T-helper 1 cell (primary cell): ENCODE measurements around the gene NATD1.
A peak's percentile ranks its signal among the peaks of the same experiment; 100 is the strongest.
"Not testable (repeated sequence)": the region's sequence is repeated elsewhere in the genome, so short reads cannot be mapped to it uniquely, and the experiment has no call there.

ENCODE experiments used
- DNase-seq, 5 donors: peaks; one replicate each; pipeline ENCODE4 v3.0.0-alpha.2; 2012 to 2020

Gene NATD1

DNA sequence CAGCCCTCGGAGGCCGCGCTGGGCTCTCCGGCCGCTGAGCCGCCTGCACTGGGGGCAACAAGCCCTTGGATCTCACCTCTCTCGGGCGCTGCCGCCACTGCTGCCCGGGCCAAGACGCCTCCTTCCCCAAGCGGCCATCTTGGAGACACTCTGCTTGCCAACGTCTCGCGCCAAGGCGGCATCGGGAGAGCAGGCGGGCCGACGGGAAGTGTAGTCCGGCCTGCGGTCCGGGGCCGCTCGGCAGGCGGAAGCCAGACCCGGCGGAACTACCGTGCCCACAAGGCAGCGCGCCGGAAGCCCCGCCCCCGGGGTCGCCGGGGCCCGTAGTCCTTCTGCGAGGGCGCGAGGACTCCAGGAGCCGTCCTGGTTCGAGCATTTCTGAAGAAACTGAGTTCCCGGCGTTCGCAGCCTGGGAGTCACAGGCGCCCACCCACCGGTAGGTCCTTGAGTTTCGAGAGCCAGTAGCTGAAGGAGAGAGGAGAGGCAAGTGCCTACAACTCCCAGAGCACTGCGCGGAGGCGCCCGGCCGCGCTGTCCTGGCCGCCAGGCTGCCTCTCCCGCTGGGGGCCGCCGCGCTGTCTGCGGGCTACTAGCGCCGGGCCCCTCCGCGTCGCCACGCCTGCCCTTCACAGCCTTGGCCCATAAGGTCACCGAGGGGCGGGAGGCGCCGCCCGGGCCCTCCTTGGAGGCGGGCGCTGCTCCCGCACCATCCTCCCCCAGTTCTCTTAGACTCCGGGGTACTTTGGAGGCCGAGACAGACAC lies 39.0 kb downstream of the NATD1 start, which contains the start of gene TMEM11:
Gene TMEM11, minus strand, starts transcription at position 147 of the 762 bp plus-strand sequence. Its CDS starts 9 bp downstream, at position 138.
- DNase-seq: peak; percentile 90 to 96 (median 92)

DNA sequence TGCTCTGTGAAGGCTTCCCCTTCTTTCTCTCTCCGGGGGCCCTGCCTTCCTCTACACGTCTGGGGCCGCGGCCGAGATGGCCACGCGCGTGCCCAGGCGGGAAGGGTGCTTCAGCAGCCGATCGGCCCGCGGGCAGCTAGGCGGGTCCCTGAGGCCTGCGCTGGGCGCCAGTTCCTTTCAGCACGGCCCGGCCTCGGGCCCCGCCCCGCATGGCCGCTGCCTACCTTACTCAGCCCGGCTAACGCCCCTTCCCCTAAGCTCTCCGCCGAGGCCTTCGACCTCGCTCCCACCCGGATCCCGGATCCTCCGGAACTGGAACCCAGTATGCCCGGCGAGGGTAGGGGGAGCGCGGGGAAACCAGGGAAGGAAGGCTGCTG lies 39.6 kb downstream of the NATD1 start:
- DNase-seq: peak in 3 of 5 donors; percentile 16 to 34 (median 25)

DNA sequence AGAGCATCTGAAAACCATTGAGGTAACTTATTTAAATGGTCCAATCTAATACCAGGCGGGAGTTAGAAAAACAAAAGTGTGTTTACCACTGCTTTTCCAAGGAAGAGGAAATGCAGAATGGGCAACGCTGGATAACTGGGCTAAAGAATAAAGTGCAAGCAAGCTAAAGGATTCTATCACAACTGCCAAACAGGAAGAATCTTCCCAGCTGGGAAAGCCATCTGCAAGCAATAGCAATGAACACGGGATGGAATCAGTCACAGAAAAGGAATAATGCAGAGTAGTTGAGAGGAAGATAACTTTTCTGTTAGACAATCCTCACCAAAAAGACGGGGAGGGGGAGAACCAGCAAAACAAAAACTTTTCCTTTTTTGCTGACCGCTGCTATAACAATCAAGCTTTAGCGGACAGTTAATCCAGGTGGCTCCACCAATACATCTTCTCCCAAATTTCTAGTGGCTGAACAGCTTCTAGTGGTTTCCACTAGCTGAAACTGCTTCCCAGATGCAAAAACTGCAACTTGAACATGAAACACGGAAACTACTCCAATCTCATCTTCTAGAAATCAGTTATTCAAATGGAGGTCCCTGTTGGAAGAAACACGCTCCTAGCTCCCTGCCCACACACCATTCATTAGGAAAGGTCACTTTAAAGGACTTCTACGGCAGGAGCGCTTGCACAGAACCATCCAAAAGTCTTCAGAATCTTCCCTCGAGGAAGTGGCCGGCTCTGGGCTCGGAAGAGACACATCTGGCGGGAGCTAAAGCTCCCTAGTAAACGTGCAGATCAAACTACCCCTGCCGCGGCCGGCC lies 40.2 kb downstream of the NATD1 start:
- no peak for DNase-seq

- no peak for DNase-seq
Observed at GRCh38 chr17:21211825-21212479, 41.3 kb downstream of the NATD1 start.

DNA sequence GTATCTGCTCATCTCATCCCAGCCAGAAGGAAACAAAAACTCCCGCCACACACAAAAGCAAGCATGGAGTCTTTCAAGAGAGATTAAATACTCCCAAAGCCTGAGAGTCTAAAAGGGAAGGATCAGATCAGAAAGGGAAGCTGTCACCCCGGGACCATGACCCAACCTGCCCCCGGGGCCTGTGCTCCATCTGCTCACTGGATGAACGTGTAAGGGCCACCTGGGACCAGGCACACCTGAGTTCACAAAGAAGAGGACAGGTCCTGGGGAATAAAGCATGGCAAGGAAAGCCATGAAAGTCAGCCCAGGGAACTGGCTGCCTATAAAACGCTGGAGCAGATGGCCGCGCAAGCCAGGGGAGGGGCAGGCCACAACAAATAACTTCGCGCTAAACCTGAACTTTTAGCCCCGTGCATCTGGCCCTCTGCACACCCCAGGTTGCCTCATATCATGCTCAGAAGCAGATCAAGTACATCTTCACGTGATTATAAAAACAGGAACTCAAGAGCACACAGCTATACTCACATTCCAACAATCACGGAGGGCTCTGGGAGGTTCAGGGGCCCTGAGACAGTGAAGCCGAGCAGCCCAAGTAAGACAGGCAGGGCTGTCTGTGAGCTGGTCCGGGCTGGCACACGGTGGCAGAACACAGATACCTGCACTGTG lies 42.7 kb downstream of the NATD1 start:
- DNase-seq: no peak

DNA sequence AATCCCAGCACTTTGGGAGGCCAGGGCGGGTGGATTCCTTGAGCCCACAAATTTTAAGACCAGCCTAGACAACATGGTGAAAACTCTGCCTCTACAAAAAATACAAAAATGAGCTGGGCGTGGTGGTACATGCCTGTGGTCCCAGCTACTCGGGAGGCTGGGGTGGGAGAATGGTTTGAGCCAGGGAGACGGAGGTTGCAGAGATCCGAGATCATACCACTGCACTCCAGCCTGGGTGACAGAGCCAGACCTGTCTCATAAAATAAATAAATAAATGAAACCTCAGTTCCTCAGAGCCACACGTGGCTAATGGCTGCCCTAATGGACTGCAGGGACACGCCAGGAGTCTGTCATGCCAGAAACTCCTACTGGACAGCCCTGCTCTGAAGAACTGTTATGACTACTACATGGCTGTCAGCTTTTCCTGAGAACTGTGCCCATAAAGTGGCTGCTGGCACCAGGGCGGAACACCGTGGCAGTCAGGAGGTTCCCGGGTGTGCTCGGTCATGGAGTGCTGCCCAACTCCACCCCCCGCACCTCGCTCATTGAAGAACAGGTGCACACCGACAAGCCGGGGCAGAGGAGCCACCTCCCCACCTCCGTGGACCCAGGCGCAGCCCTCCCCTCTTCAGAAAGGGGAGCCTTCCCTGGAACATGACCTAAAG lies 43.6 kb downstream of the NATD1 start:
- DNase-seq: no peak

DNA sequence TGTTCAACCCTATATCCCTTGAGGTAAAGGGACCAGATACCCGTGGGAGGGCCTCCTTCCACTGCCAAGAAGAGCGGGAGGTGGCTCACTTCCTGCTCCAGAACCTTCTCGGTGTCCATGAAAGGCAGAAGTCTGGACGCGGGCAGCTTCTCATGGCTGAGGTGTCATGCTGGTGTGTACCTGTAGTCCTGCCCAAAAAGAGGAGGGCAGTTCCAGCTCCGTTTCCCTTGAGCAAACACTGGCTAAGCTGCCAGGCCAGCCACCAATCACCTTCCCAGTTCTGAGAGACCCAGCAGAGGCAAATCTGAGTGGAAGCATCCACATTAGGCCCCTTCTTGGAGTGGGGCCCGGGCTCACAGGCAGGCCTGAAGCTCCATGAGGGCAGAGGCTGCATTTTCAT lies 44.9 kb downstream of the NATD1 start:
- DNase-seq: no peak

DNA sequence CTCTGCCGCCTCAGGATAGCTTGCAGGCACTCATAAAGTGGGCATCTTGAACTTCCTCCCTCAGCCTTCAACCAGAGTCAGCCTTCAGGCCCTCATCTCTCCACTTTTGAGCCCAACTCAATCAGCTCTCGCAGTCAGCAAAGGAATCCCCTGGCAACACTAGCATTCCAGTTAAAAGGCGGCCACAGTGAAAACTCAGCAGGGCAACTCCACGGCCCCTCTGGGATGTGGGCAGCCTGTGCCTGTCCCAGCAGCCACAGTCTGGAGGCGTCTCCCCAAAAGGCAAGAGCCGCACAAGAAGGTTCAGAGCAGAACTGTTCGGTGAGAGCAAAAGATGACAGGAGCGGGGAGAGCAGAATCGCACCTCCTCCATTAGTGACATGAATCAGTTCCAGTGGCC lies 48.3 kb downstream of the NATD1 start:
- no peak for DNase-seq

- no peak for DNase-seq
Observed at GRCh38 chr17:21202512-21202911, 50.7 kb downstream of the NATD1 start.

DNA sequence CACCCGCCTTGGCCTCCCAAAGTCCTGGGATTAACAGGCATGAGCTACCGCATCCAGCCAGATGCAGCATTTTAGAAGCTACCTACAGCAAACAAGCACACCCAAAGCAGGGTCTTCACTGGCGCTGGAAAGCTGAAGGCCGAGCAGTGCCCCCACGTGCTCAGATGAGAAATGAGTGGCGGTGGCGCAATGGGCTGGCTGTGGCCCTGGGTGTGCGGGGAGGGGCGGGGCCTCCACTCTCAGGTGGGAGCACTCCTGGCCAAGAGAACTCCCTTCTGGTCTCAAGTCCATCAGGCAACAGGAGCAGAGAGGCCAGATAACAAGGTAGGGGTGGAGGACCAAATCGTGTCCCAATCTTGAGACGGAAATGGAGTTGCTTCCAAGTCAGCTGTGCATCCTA lies 51.3 kb downstream of the NATD1 start:
- DNase-seq: no peak

DNA sequence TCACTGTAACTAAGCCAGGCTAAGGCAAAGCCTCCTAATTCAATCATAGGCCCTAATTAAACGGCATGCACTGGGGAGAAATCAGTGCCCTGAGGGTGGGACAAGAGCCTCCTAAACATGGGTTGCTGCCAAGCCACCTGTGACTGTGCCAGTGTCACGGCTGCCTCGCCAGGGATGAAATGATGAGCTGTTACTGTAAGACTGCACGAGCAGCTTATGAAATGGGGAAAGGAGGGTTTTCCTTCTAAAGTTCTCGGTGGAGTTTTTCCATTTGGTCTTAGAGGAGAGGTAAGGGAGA lies 52.0 kb downstream of the NATD1 start:
- no peak for DNase-seq

- no peak for DNase-seq
Observed at GRCh38 chr17:21200590-21201297, 52.5 kb downstream of the NATD1 start.

GRCh38 chr17:21199856-21200255 lies 53.4 kb downstream of the NATD1 start:
- no peak for DNase-seq

DNA sequence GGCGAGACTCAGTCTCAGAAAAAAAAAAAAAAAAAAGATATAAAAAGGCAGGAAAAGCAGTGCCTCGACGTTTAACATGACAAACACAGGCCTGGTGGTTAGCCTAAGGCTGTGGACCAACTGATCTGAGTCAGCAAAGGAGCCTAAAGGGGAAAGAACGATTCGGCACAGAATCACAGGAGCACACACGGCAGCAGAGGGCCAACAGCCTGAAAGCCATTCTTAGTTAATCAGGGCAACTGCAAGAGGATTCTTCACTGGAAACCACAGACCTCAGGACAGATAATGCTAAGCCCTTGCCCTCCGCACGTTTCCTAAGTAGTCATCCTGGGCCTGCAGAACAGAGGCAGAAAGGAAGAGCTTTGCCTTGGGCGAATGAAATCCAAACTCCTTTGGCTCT lies 53.9 kb downstream of the NATD1 start:
- no peak for DNase-seq

GRCh38 chr17:21198411-21198810 lies 54.8 kb downstream of the NATD1 start:
- DNase-seq: no peak

DNA sequence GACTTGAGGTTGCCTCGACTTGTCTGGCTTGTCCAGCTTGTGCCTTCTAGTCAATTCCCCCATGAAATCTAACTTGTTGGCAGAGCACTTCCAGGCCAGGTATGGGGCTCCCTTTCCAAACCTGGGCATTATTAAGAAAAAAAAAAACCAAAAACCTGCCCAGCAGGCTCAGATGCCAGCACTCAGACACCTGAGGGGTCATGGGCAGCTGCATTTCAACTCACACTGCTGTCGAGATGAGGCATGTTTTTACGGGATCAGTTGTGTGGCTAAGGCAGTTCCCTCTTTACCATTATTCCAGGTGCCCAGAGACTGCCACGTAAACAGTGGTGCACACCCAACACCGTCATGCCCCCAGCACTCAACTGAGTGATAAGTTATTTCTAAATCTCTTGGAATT lies 57.1 kb downstream of the NATD1 start:
- DNase-seq: no peak

DNA sequence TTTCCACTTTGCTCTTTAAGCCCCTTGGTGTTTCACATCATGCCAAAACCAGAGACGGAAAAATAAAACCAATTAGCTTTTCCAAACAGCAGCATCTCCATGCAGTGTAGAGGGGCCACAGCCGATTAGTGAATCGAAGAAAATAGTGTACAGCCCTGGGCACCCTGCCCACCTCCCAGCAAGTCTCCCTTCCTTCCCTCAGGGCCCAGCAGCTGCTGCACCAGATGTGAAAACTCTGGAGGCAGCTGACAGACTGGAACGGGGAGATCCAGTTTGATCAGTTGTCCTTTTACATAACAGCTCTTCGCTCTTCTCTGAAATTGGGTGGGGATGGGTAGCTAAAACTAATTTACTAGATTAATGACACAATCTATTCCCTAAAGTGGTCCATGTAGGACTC lies 58.5 kb downstream of the NATD1 start:
- DNase-seq: no peak

DNA sequence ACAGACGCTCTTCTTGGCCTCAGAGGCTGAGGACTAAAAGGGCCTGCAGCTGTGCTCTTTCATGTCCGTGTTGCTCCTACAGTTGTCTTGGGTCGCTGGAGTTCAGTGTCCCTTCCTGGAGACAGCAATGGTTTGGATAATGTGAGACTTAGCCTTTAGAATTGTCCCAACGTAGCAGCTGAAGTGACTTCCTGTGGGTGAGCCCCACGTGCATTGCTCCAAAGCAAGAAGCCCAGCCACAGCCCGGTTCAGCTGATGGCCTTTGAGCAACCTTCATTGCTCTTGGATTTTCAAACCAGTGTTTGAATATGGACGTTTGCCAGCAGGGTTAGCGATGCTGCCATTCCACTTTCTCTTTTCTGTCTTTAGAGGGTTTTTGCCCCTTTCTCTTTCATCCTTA lies 59.0 kb downstream of the NATD1 start:
- no peak for DNase-seq

DNA sequence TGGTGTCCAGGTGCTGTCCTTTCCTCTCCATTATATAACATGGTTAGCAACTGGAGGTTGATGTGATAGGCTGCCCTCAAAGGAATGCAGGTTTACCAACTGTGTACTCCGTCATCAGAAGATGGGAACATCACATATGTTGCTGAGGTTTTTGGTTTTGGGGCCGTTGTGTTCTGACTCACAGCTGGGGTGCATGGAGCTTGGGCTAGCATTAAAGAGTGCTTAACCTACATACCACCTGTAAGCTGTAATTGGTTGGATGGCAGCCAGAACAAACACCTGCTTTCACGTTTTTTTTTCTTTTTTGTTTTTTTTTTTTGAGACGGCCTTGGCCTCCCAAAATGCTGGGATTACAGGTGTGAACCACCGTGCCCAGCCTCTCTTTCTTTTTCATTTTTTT lies 60.2 kb downstream of the NATD1 start:
- DNase-seq: no peak

DNA sequence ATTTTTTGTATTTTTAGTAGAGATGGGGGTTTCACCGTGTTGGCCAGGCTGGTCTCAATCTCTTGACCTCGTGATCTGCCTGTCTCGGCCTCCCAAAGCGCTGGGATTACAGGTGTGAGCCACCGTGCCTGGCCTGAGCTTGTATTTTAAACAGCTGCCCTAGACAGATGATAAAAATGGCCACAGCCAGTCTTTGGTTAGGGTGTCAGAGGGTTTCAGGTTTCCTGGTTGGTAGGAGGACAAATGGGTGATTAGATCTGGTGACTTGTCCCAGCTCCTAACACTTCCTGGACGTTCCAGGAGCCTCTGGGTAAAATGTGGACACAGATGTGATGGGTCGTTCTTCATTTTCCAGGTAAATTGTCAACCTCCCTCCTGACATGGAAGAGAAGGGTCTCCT lies 60.8 kb downstream of the NATD1 start:
- DNase-seq: not testable (repeated sequence)

GRCh38 chr17:21191698-21192097 lies 61.5 kb downstream of the NATD1 start:
- DNase-seq: no peak

DNA sequence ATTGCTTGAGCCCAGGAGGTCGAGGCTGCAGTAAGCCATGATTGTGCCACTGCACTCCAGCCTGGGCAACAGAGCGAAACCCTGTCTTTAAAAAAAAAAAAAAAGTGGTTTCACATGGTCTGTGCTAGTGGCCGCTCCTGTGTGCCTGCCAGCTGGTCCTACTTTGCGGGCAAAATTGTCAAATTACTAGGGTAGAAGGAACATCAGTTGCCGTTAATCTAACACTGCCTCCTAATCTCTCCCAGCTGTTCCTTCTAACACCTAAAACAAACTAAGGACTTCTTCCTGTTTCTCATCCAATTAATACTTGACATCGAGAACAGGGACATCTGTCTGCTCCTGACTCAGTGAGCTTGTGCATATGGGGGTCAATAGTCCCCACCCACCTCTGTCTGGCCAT lies 63.1 kb downstream of the NATD1 start:
- no peak for DNase-seq
